ENCODE data around the gene TMEM184A.
A peak's percentile ranks its signal among the peaks of the same experiment; 100 is the strongest.

TMEM184A gene

DNA sequence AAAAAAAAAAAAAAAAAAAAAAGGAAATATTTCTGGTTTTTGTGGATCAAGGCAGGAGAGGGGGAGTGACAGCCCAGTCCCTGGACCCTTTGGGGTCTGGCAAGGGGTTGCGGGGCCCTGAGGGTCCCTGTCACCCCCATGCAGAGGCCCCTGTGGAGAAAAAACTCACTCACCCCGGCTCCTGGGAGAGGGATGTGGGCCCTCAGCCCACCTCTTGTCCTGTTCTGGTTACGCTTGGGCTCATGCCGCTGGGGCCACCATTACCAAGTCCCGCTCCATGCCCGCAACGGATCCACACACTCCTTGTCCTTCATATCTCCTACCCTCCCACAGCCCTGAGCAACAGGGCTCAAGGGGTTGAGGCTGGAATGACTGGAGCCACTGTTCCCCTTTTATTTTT is 1.0 kb upstream of the TMEM184A start:
- no peak overlapping the region for H3K27ac Mint-ChIP-seq
- no peak overlapping the region for H3K4me3 Mint-ChIP-seq
- H3K4me1 Mint-ChIP-seq (ENCODE audit: low read depth): no peaks in the 10 kb centered on the region
- peaks cover 14% of the 10 kb centered on the region for H3K27me3 Mint-ChIP-seq
- H3K36me3 Mint-ChIP-seq (ENCODE audit: low read depth): no peaks in the 10 kb centered on the region
- intact Hi-C loops (cut with micrococcal nuclease): no loop called here
- H3K9me3 Mint-ChIP-seq: no peaks in the 10 kb centered on the region

- intact Hi-C loops (cut with micrococcal nuclease): no loop called here
- Mint-ChIP-seq H3K4me1 (ENCODE audit: low read depth) (no peaks in the 10 kb centered on the region), H3K4me3 (no peak overlapping the region), H3K27me3 (peaks cover 13% of the 10 kb centered on the region), H3K27ac (no peak overlapping the region), H3K9me3 (no peaks in the 10 kb centered on the region), H3K36me3 (ENCODE audit: low read depth) (no peaks in the 10 kb centered on the region)
Measured at GRCh38 chr7:1555046-1555812, 776 bp downstream of the TMEM184A start.

DNA sequence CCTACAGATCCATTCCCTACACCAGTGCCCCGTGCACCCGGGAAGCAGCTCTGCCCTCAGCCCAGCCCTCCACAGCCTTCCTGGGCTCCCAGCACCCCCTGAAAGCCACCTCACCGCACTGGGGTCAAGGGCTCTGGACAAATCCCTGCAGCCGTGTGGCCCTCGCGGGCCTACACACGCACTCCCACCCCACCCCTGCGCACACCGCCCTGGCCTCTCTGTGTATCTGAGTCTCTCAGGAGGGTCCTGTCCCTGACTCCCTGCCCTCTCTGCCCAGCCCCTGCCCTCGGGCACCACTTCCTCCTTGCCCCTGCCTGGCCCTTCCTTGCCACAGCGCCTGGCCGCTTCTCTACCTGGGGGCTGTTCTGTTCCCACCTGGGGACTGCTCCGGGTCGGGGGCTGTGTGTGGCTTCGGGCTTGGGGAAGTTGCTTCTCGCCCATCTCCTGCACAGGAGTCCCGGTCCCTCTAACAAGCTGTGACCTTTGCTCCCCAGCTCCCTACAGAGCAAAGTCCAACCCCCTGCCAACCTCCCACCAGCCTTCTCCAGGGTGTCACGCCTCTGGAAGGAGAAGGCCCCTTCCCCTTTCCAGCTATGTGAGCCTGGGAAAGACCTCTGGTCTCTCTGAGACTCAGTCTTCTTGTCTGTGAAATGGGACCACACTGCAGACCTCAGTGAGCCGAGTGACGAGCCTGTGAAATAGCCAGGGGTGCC is 1.5 kb downstream of the TMEM184A start:
- Mint-ChIP-seq H3K4me3 (no peak overlapping the region), H3K9me3 (no peaks in the 10 kb centered on the region), H3K27ac (no peak overlapping the region), H3K36me3 (ENCODE audit: low read depth) (no peaks in the 10 kb centered on the region), H3K27me3 (peaks cover 13% of the 10 kb centered on the region), H3K4me1 (ENCODE audit: low read depth) (no peaks in the 10 kb centered on the region)
- intact Hi-C loops (cut with micrococcal nuclease): no loop called here

DNA sequence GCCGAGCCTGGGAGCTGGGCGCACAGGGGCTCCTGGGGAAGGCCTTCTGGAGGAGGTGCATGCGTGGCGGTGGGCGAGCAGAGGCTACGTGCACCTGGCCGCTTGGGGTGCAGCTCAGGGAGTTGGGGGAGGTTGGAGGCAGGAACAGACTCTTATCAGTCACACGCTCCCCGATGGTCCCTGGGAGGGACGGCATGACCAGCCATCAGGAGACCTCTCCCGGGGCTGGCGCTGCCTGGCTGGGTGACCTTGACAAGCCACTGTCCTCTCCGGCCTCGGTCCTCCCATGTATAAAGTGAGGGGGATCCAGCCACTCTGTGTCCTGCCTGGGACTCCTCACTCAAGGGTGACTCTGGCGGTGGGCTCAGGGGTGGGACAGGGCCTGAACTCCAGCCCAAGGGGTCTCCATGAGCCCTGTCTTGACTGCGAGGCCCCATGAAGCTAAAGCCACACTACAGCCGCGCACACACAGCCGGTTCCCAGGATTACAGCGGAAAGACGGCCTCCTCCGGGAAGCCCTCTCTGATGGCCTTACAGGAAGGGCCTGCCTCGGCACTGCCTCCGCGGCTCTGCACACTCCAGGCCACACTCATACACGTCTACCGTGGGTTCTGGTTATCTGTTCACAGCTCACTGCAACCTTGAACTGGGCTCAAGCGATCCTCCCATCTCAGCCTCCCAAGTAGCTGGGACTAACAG is 2.3 kb downstream of the TMEM184A start:
- Mint-ChIP-seq H3K4me3 (no peak overlapping the region), H3K27ac (no peak overlapping the region), H3K9me3 (no peaks in the 10 kb centered on the region), H3K36me3 (ENCODE audit: low read depth) (no peaks in the 10 kb centered on the region), H3K27me3 (peaks cover 13% of the 10 kb centered on the region), H3K4me1 (ENCODE audit: low read depth) (no peaks in the 10 kb centered on the region)
- intact Hi-C loops (cut with micrococcal nuclease): no loop called here

DNA sequence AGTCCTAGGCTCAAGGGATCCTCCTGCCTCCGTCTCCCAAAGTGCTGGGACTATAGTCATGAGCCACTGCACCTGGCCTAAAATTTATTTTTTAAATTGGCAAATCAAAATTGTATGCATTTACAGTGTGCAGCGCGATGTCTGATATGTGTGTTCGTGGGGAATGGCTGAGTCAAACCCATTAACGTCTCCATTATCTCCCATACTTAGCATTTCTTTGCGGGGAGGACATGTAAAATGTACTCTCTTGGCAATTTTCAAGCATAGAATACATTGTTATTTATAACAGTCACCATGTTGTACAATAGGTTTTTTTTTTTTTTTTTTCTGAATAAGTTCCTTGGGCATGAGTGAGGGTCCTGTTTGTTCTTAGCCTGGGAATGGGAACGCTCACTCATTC is 3.8 kb downstream of the TMEM184A start:
- H3K36me3 Mint-ChIP-seq (ENCODE audit: low read depth): no peaks in the 10 kb centered on the region
- H3K27ac Mint-ChIP-seq: no peak overlapping the region
- H3K4me1 Mint-ChIP-seq (ENCODE audit: low read depth): peaks cover 4% of the 10 kb centered on the region
- intact Hi-C loops (cut with micrococcal nuclease): no loop called here
- no peak overlapping the region for H3K4me3 Mint-ChIP-seq
- H3K27me3 Mint-ChIP-seq: peaks cover 10% of the 10 kb centered on the region
- no peaks in the 10 kb centered on the region for H3K9me3 Mint-ChIP-seq

GRCh38 chr7:1550846-1551155 is 5.2 kb downstream of the TMEM184A start:
- Mint-ChIP-seq H3K4me1 (ENCODE audit: low read depth) (peaks cover 9% of the 10 kb centered on the region), H3K27ac (no peak overlapping the region), H3K27me3 (peaks cover 7% of the 10 kb centered on the region), H3K9me3 (no peaks in the 10 kb centered on the region), H3K4me3 (no peak overlapping the region), H3K36me3 (ENCODE audit: low read depth) (no peaks in the 10 kb centered on the region)
- intact Hi-C loops (cut with micrococcal nuclease): no loop called here

- intact Hi-C loops (cut with micrococcal nuclease): no loop called here
- no peaks in the 10 kb centered on the region for H3K36me3 Mint-ChIP-seq (ENCODE audit: low read depth)
- no peaks in the 10 kb centered on the region for H3K9me3 Mint-ChIP-seq
- peaks cover 6% of the 10 kb centered on the region for H3K27me3 Mint-ChIP-seq
- no peak overlapping the region for H3K27ac Mint-ChIP-seq
- no peak overlapping the region for H3K4me3 Mint-ChIP-seq
- H3K4me1 Mint-ChIP-seq (ENCODE audit: low read depth): peaks cover 14% of the 10 kb centered on the region
Measured at GRCh38 chr7:1550005-1550845, 5.8 kb downstream of the TMEM184A start.

- intact Hi-C loops (cut with micrococcal nuclease): no loop called here
- Mint-ChIP-seq H3K4me1 (ENCODE audit: low read depth) (peaks cover 14% of the 10 kb centered on the region), H3K27ac (no peak overlapping the region)
Measured at GRCh38 chr7:1549357-1550004, 6.5 kb downstream of the TMEM184A start.

GRCh38 chr7:1548944-1549343 is 7.1 kb downstream of the TMEM184A start:
- H3K36me3 Mint-ChIP-seq (ENCODE audit: low read depth): peaks cover 11% of the 10 kb centered on the region
- H3K4me3 Mint-ChIP-seq: no peak overlapping the region
- intact Hi-C loops (cut with micrococcal nuclease): no loop called here
- peaks cover 1% of the 10 kb centered on the region for H3K27me3 Mint-ChIP-seq
- no peak overlapping the region for H3K27ac Mint-ChIP-seq
- H3K4me1 Mint-ChIP-seq (ENCODE audit: low read depth): peaks cover 14% of the 10 kb centered on the region
- no peaks in the 10 kb centered on the region for H3K9me3 Mint-ChIP-seq

More at GRCh38 chr7:1549357-1550004, 6.5 kb downstream of the TMEM184A start:
- no peaks in the 10 kb centered on the region for H3K9me3 Mint-ChIP-seq
- peaks cover 5% of the 10 kb centered on the region for H3K36me3 Mint-ChIP-seq (ENCODE audit: low read depth)
- no peak overlapping the region for H3K4me3 Mint-ChIP-seq
- H3K27me3 Mint-ChIP-seq: peaks cover 1% of the 10 kb centered on the region

GRCh38 chr7:1548438-1548831 is 7.6 kb downstream of the TMEM184A start:
- H3K4me1 Mint-ChIP-seq (ENCODE audit: low read depth): peaks cover 14% of the 10 kb centered on the region
- H3K9me3 Mint-ChIP-seq: no peaks in the 10 kb centered on the region
- H3K27me3 Mint-ChIP-seq: peaks cover 1% of the 10 kb centered on the region
- intact Hi-C loops (cut with micrococcal nuclease): no loop called here
- no peak overlapping the region for H3K4me3 Mint-ChIP-seq
- H3K36me3 Mint-ChIP-seq (ENCODE audit: low read depth): peaks cover 16% of the 10 kb centered on the region
- H3K27ac Mint-ChIP-seq: no peak overlapping the region

DNA sequence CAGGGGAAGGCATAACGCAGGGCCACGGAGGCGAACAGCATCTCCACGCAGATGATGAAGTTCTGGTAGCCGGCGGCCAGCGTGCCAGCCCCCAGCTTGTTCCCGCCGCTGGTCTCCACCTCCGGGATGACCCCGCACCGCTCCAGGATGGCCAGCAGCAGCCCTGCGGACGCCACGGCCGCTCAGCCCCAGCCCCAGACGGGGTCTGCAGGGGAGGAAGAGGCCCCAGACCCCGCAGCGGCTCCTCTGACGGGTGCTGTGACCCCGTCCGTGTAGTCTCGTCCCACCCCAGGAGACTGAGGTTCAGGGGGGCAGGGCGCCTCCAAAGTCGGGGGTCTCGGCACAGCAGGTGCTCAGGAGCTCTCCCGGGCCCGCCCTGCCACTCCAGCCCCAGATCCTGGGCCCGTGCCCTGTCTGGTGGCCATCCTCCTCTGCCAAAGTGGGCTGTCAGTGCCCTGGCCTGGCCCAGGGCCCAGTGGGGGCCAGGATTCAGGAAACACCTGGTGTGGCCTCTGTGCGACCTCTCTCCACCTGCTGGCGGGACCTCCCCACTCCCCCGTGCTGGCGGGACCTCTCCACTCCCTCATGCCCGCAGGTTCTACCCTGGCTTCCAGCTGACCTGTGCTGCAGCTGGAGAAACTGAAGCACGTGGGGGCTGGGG is 8.1 kb downstream of the TMEM184A start:
- Mint-ChIP-seq H3K4me1 (ENCODE audit: low read depth) (peaks cover 14% of the 10 kb centered on the region), H3K36me3 (ENCODE audit: low read depth) (peaks cover 21% of the 10 kb centered on the region), H3K9me3 (no peaks in the 10 kb centered on the region), H3K27ac (no peak overlapping the region), H3K4me3 (no peak overlapping the region), H3K27me3 (peaks cover 1% of the 10 kb centered on the region)
- intact Hi-C loops (cut with micrococcal nuclease): no loop called here

GRCh38 chr7:1546909-1547776 is 8.9 kb downstream of the TMEM184A start:
- H3K36me3 Mint-ChIP-seq (ENCODE audit: low read depth): peaks cover 29% of the 10 kb centered on the region
- H3K27me3 Mint-ChIP-seq: peaks cover 1% of the 10 kb centered on the region
- H3K4me3 Mint-ChIP-seq: no peak overlapping the region
- no peaks in the 10 kb centered on the region for H3K9me3 Mint-ChIP-seq
- peak overlapping the region; percentile 64 for H3K27ac Mint-ChIP-seq
- intact Hi-C loops (cut with micrococcal nuclease): no loop called here
- H3K4me1 Mint-ChIP-seq (ENCODE audit: low read depth): peaks cover 14% of the 10 kb centered on the region

Measured in dendritic cell treated with granulocyte-macrophage colony-stimulating factor and Interleukin-4, amounts not matched to agents 40 ng/mL and 50 ng/mL, for 4 days (primary cell).